HepG2 (cell line): ENCODE measurements around the gene CAGE1. TPM values are rescaled to one million over a fixed set of nuclear protein-coding genes. Genes with fewer than 3 reads are reported as not detected.

Experiments
- AGO1 ChIP-seq: fragments of 200-400 bp; formaldehyde crosslinking; IDR thresholded peaks from 2 replicates; pipeline ENCODE4 v1.6.1; 2017; ENCODE audit warnings: mild to moderate bottlenecking, low read depth, low read length, moderate library complexity; ENCODE audit not compliant: poor library complexity, severe bottlenecking
- ARNT2 ChIP-seq: sonication (generic); formaldehyde crosslinking; IDR thresholded peaks from 2 replicates; pipeline ENCODE4 v1.8.0; 2022; ENCODE audit warnings: mild to moderate bottlenecking, low read depth, missing genetic modification reagents, moderate library complexity
- ATF3 ChIP-seq: sonication (generic); formaldehyde crosslinking; IDR thresholded peaks from 2 replicates; pipeline ENCODE4 v1.4.0; 2020; ENCODE audit warnings: missing genetic modification reagents
- CERS6 ChIP-seq: sonication (generic); formaldehyde crosslinking; IDR thresholded peaks from 2 replicates; pipeline ENCODE4 v1.5.0; 2020; ENCODE audit warnings: missing genetic modification reagents
- E2F2 ChIP-seq: sonication (generic); formaldehyde crosslinking; IDR thresholded peaks from 2 replicates; pipeline ENCODE4 v1.4.0; 2020; ENCODE audit warnings: missing genetic modification reagents, borderline replicate concordance
- GATAD1 ChIP-seq: IDR thresholded peaks from 2 replicates; pipeline ENCODE4 v1.6.1; 2016; ENCODE audit warnings: missing genetic modification reagents, missing compliant biosample characterization
- GPN1 ChIP-seq: sonication (generic); formaldehyde crosslinking; IDR thresholded peaks from 2 replicates; pipeline ENCODE4 v1.5.1; 2020; ENCODE audit warnings: missing genetic modification reagents, borderline replicate concordance
- KDM3A ChIP-seq: IDR thresholded peaks from 2 replicates; pipeline ENCODE4 v1.6.1; 2018; ENCODE audit warnings: low read depth, missing compliant biosample characterization
- POGZ ChIP-seq: sonication (generic); formaldehyde crosslinking; IDR thresholded peaks from 2 replicates; pipeline ENCODE4 v1.4.0; 2020; ENCODE audit warnings: mild to moderate bottlenecking, missing genetic modification reagents
- TOPORS ChIP-seq: sonication (generic); formaldehyde crosslinking; IDR thresholded peaks from 2 replicates; pipeline ENCODE4 v1.8.0; 2023; ENCODE audit warnings: mild to moderate bottlenecking, missing genetic modification reagents
- TRIM22 ChIP-seq: fragments of 450-650 bp; IDR thresholded peaks from 2 replicates; pipeline ENCODE4 v1.6.1; 2017
- ZNF10 ChIP-seq: sonication (generic); formaldehyde crosslinking; IDR thresholded peaks from 2 replicates; pipeline ENCODE4 v1.4.0; 2020; ENCODE audit warnings: mild to moderate bottlenecking, low read depth, missing genetic modification reagents, borderline replicate concordance
- ZNF251 ChIP-seq: sonication (generic); formaldehyde crosslinking; IDR thresholded peaks from 2 replicates; pipeline ENCODE4 v1.9.0; 2021; ENCODE audit warnings: mild to moderate bottlenecking, missing genetic modification reagents
- ZNF317 ChIP-seq: sonication (generic); formaldehyde crosslinking; IDR thresholded peaks from 2 replicates; pipeline ENCODE4 v1.5.0; 2020; ENCODE audit warnings: mild to moderate bottlenecking, missing genetic modification reagents
- ZNF333 ChIP-seq: sonication (generic); formaldehyde crosslinking; IDR thresholded peaks from 2 replicates; pipeline ENCODE4 v1.4.0; 2020; ENCODE audit warnings: mild to moderate bottlenecking, missing genetic modification reagents, borderline replicate concordance
- ZNF547 ChIP-seq: sonication (generic); formaldehyde crosslinking; IDR thresholded peaks from 2 replicates; pipeline ENCODE4 v1.5.1; 2020; ENCODE audit warnings: mild to moderate bottlenecking, missing genetic modification reagents
- ZNF562 ChIP-seq: sonication (generic); formaldehyde crosslinking; IDR thresholded peaks from 2 replicates; pipeline ENCODE4 v1.8.0; 2022; ENCODE audit warnings: missing genetic modification reagents, borderline replicate concordance
- ZNF737 ChIP-seq: sonication (generic); formaldehyde crosslinking; IDR thresholded peaks from 2 replicates; pipeline ENCODE4 v1.5.0; 2020; ENCODE audit warnings: missing genetic modification reagents, mild to moderate bottlenecking, borderline replicate concordance
- ZNF772 ChIP-seq: sonication (generic); formaldehyde crosslinking; IDR thresholded peaks from 2 replicates; pipeline ENCODE4 v1.5.0; 2020; ENCODE audit warnings: mild to moderate bottlenecking, missing genetic modification reagents
- polyA plus RNA-seq, 8 experiments: library from polyadenylated mRNA; depleted of rRNA in 3 of 8; stranded (reverse) in 7 of 8; unstranded in 1 of 8; fragments of >200 nt; fragmentation: Illumina TruSeq in 4 of 8; extraction: Trizol in 4 of 8; gene quantifications; 2 replicates each; pipeline versions ENCODE4 v1.2.1 to v1.2.3, GENCODE V29; 2011 to 2016; ENCODE audit warnings: low read depth in 4 of 8, missing spikeins in 1 of 8, mixed read lengths in 1 of 8; ENCODE audit not compliant: insufficient read depth in 1 of 8
- total RNA-seq, 5 experiments: library from RNA; depleted of rRNA; stranded (reverse); fragments of >200 nt; fragmentation: Illumina TruSeq; extraction: Trizol; gene quantifications; 2 replicates each; pipeline ENCODE4 v1.2.3, GENCODE V29; 2016; ENCODE audit warnings: low read depth in 1 of 5

Gene CAGE1
- total and polyA plus RNA-seq, 2 of the 13 experiments (the other 11 are each of a cell fraction or from before 2014, with no cell fraction given), result 0.03 to 0.15 TPM

- TF ChIP-seq E2F2 (CRISPR knock-in tag), result no peak
- no peak for TF ChIP-seq TRIM22
- no peak for TF ChIP-seq ZNF251
- no peak for TF ChIP-seq GPN1
- TF ChIP-seq ZNF772 (CRISPR knock-in tag), result no peak
- no peak for TF ChIP-seq ZNF562
- TF ChIP-seq ZNF10 (CRISPR knock-in tag), result no peak
- no peak for TF ChIP-seq TOPORS (CRISPR knock-in tag)
- TF ChIP-seq ZNF547, result no peak
- TF ChIP-seq ZNF737, result no peak
- no peak for TF ChIP-seq ZNF333 (CRISPR knock-in tag)
- no peak for TF ChIP-seq ZNF317 (CRISPR knock-in tag)
- TF ChIP-seq ATF3 (CRISPR knock-in tag), result no peak
- no peak for TF ChIP-seq AGO1
- TF ChIP-seq CERS6 (CRISPR knock-in tag), result no peak
- no peak for TF ChIP-seq ARNT2 (CRISPR knock-in tag)
- 0 out of 2 replicates have a peak, but pooled peaks have one; percentile 27 for TF ChIP-seq POGZ (CRISPR knock-in tag)
- no peak for TF ChIP-seq KDM3A (CRISPR knock-in tag)
- TF ChIP-seq GATAD1 (CRISPR knock-in tag), result 0 out of 2 replicates have a peak, but pooled peaks have one; percentile 19
Observed at GRCh38 chr6:7424967-7425807, 35.6 kb upstream of the CAGE1 start (continued).
